HG02981 (cell line): Measurements from ENCODE around the gene NCBP1.

ENCODE experiments used
- ATAC-seq: cut with Tn5 transposase; IDR thresholded peaks from one replicate; pipeline ENCODE4 v1.9.1; 2021; ENCODE audit warnings: mild to moderate bottlenecking, moderate library complexity; ENCODE audit not compliant: unreplicated experiment

Gene NCBP1

DNA sequence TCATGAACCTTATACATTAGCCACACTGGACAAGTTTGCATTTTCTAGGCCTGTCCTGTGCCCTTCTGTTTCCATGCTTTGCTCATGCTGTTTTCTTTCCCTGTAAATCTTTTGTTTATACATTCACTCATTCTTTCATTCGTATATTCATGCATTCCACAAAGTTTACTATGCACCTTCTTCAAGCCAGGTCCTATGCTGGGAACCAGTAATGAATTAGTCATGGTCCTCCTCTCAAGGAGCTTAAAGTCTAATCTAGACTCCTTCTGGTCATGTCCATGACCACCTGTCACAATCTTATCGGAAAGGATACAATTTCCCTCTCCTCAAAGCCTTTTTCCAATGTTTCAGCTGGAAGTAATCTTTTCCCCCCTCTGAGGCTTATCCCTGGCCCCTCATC, 72.6 kb downstream of the NCBP1 start:
- ATAC-seq: no peak

DNA sequence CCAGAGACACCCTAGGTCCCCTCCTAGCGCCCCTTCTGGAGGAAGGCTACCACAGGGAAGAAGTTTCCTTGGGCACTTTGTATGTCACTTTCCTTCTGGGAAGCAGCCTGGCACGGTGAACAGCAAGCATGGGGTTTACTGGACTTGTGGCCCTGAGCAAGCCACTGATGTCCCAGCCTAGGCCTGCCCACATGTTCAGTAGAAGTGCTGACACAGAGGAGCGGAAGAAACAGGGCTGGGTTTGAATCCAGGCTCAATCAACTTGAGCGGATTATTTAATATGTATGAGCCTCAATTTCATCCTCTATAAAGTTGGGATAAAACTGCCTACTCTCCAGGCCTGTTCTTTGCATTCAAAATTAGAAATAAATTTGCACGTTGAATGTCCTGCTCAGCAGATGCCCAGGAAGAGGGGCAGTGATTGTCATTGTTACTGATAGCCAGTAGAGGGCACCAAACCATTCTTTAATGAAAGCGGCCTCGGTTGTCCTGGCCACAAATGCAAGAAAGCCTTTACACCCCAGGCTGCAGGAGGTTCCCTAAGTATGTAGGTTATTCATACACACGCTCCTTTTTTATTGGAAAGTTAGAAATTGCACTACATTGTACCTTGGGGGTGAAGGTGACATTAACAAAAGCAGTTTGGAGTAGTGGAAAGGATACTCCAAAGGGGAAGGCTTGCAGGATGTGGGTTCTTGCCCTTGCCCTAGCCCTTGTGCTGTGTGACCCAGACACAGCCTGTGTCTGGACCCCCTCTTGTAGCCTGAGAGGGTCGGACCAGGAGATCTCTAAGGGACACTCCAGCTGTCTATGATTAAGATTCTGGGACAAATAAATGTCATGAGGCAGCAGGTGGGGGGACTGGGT, 77.0 kb downstream of the NCBP1 start:
- no peak for ATAC-seq

DNA sequence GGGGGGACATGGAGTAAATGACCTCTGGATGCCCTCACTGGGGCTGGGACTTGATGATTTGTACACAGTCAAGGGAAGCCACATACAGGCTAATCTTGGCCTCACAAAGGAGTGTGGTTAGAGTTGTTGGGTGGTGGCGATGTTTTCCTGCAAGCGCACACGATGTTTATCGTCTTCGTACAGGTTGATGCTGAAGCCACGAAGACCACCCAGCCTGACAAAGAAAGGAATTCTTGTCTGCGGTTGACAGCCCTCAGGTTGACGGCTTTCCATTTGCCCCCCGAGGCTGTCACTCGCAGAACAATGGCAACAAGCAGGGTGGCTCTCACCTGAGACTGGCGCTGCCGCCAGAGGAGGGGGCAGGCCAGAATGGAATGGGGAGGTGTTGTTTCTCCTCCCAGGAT, 77.6 kb downstream of the NCBP1 start:
- ATAC-seq: no peak

DNA sequence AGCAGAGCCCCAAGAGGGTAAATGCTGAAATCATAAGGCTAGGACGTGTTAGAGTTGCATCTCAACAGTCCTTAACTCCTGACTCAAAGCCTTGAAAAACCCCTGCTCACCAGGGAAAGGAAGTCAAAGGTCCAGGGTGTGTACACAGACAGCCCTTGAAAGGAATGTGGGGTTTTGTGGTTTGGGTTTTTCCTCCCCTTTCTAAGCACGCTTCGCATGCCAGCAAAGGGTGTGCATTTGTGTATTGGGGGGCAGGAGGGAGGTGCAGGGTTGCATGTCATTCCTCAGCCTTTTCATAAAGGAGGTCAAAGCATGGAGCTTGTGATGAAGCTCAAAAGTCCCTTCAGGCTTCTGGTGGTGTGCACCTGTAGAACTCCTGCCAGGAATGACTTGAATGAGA, 80.8 kb downstream of the NCBP1 start:
- ATAC-seq: no peak

DNA sequence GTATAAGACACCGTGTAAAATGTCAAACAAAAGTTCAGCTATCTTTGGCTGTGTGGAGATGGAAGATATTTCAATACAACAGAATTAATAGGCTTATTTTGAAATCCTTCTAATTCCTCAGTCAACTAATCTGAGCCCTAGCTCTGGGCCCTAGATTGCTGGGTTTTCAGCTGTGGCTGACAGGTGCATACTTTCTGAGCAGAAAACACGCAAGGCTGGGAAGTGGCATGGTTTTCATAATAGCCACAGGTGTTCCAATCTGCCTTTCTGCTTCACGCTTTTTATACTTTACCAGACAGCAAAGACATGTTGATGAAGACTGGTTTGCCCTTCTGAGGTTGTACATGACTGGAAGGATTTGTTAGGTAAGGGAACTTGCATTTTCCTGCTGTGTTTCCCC, 84.2 kb downstream of the NCBP1 start:
- ATAC-seq: no peak

DNA sequence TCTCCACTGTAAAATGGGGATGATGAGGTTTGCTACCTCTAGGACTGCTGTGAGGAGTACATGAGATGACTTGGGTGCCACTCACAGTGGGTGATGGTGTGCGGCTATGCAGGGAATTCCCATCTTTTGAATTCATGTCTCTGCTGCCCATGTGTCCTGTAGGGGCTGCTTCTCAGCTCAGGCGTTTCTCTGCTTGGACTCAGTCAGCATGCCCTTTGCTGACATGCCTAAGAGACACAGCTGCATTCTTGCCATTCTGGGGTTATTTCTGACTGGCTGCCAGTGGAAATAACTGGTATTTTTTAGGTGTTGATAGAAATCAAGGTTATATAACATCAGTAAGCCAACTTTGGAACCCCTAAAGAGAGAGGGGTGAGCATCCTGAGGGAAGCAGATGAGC, 87.8 kb downstream of the NCBP1 start:
- no peak for ATAC-seq

DNA sequence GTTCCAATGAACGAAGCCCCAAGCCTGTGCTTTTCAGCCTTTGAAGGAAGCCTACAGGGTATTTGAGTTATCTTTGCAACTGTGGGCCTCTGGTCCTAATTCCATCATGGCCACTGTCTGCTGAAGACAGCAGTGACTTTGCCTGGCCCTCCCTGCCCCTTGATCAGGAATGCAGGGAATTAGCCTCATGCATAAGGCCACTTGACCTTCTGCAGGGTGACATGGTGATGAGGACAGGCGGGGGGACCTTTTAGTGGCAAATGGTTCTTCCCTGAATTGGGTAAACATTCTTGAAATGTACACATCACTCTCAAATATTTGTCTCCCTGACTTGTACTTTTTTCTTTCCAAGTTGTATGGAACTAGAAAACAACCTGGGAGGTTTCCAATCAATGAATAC, 88.7 kb downstream of the NCBP1 start:
- no peak for ATAC-seq
